HG03108 (cell line): ENCODE results near the gene CDH13.
A peak's percentile ranks its signal among the peaks of the same experiment; 100 is the strongest.

ENCODE experiments used
- ATAC-seq: cut with Tn5 transposase; IDR thresholded peaks from one replicate; pipeline ENCODE4 v1.9.1; 2021; ENCODE audit warnings: moderate library complexity; ENCODE audit not compliant: unreplicated experiment

The CDH13 gene

GRCh38 chr16:83807327-83807709, 1180.5 kb downstream of the CDH13 start:
- no peak for ATAC-seq

GRCh38 chr16:83807710-83808572, 1181.2 kb downstream of the CDH13 start, which contains the start of gene HSBP1:
Gene HSBP1 (plus strand): TSS chr16:83807978. CDS start chr16:83808077, 99 bp downstream.
- peak; percentile 94 for ATAC-seq

- no peak for ATAC-seq
Observed at GRCh38 chr16:83808573-83809014, 1181.8 kb downstream of the CDH13 start.

- ATAC-seq, result no peak
Observed at GRCh38 chr16:83809092-83809491, 1182.3 kb downstream of the CDH13 start.

- ATAC-seq, result no peak
Observed at GRCh38 chr16:83810901-83811300, 1184.1 kb downstream of the CDH13 start.

GRCh38 chr16:83813823-83814658, 1187.3 kb downstream of the CDH13 start:
- no peak for ATAC-seq

GRCh38 chr16:83814659-83814985, 1187.9 kb downstream of the CDH13 start:
- ATAC-seq, result no peak

- ATAC-seq, result no peak
Observed at GRCh38 chr16:83817022-83817421, 1190.3 kb downstream of the CDH13 start.

- ATAC-seq, result no peak
Observed at GRCh38 chr16:83818276-83818675, 1191.5 kb downstream of the CDH13 start.

GRCh38 chr16:83819361-83819760, 1192.6 kb downstream of the CDH13 start:
- ATAC-seq, result no peak

GRCh38 chr16:83826146-83826913, 1199.6 kb downstream of the CDH13 start:
- peak; percentile 63 for ATAC-seq

- no peak for ATAC-seq
Observed at GRCh38 chr16:83830091-83830768, 1203.5 kb downstream of the CDH13 start.

GRCh38 chr16:83830769-83831455, 1204.1 kb downstream of the CDH13 start:
- no peak for ATAC-seq

GRCh38 chr16:83831456-83831987, 1204.8 kb downstream of the CDH13 start:
- ATAC-seq, result no peak

GRCh38 chr16:83833921-83834320, 1207.2 kb downstream of the CDH13 start:
- no peak for ATAC-seq

- ATAC-seq, result no peak
Observed at GRCh38 chr16:83835586-83836566, 1209.1 kb downstream of the CDH13 start.

GRCh38 chr16:83837566-83837965, 1210.8 kb downstream of the CDH13 start:
- no peak for ATAC-seq

GRCh38 chr16:83838151-83838550, 1211.4 kb downstream of the CDH13 start:
- no peak for ATAC-seq

GRCh38 chr16:83839561-83839960, 1212.8 kb downstream of the CDH13 start:
- no peak for ATAC-seq
